A549 (cell line): ENCODE results near the gene RAB1B. TPM values are rescaled to one million over a fixed set of nuclear protein-coding genes. Genes with fewer than 3 reads are reported as not detected.

Experiments
- ATAC-seq, 2 experiments: fragments of 200-7000 bp in 1 of 2; fragments of >200 bp in 1 of 2; cut with Nextera tagmentation in 1 of 2; cut with Tn5 transposase in 1 of 2; 3 replicates each; pipeline versions ENCODE4 v1.8.0 to v1.9.1; 2018 to 2020; ENCODE audit warnings: mild to moderate bottlenecking in 1 of 2, moderate library complexity in 1 of 2
- CTCF ChIA-PET: fragments of 300-600 bp; sonication (Branson Sonifier 250); formaldehyde crosslinking; extraction: SDS; loops from one replicate; lab custom pipeline; 2021; ENCODE audit warnings: antibody characterized with exemption, inconsistent platforms; lab: Yijun Ruan, JAX
- POLR2A ChIA-PET: fragments of 350-600 bp; formaldehyde crosslinking; extraction: SDS; loops from one replicate; lab custom pipeline; 2021; ENCODE audit warnings: antibody characterized with exemption, inconsistent platforms; lab: Yijun Ruan, JAX
- DNase-seq, 2 experiments: peaks; one replicate each; pipeline versions ENCODE4 v3.0.0 to v3.0.0-alpha.2; 2011 to 2016; ENCODE audit warnings: low read depth in 1 of 2, low spot score in 1 of 2
- FAIRE-seq: peaks from 2 replicates; lab custom pipeline; 2011; peaks lifted over from hg19 to GRCh38; lab: Jason Lieb, UNC
- H3K27ac ChIP-seq, 2 experiments: fragments of >200 bp; sonication (Bioruptor Twin); formaldehyde crosslinking; 3 replicates each; pipeline ENCODE4 v1.5.1; 2016 to 2017
- H3K4me1 ChIP-seq: fragments of >200 bp; sonication (Bioruptor Twin); formaldehyde crosslinking; 3 replicates; pipeline ENCODE4 v1.6.1; 2016
- H3K4me2 ChIP-seq: fragments of >200 bp; sonication (Bioruptor Twin); formaldehyde crosslinking; 3 replicates; pipeline ENCODE4 v1.6.1; 2016
- H3K4me3 ChIP-seq: fragments of >200 bp; sonication (Bioruptor Twin); formaldehyde crosslinking; 3 replicates; pipeline ENCODE4 v1.5.1; 2016
- H3K9me3 ChIP-seq: fragments of >200 bp; sonication (Bioruptor Twin); formaldehyde crosslinking; 3 replicates; pipeline ENCODE4 v1.6.1; 2016
- CEBPB ChIP-seq, 2 experiments: fragments of >200 bp in 1 of 2; sonication (Bioruptor Twin) in 1 of 2; formaldehyde crosslinking in 1 of 2; IDR thresholded peaks; 2 replicates each; pipeline ENCODE4 v1.6.1; 2012 to 2016
- CTCF ChIP-seq: fragments of >200 bp; sonication (Bioruptor Twin); formaldehyde crosslinking; IDR thresholded peaks from 3 replicates; pipeline ENCODE4 v1.5.1; 2016
- EHF ChIP-seq: fragments of 250-450 bp; sonication (Bioruptor Pico); IDR thresholded peaks from 2 replicates; pipeline ENCODE4 v1.5.0; 2020; ENCODE audit warnings: mild to moderate bottlenecking
- FOSL2 ChIP-seq, 2 experiments: fragments of 450-650 bp in 1 of 2; fragments of >200 bp in 1 of 2; sonication (Bioruptor Twin) in 1 of 2; formaldehyde crosslinking; IDR thresholded peaks; 2 replicates each; pipeline versions ENCODE4 v1.5.0 to v1.6.1; 2016 to 2020; ENCODE audit warnings: mild to moderate bottlenecking in 1 of 2, moderate library complexity in 1 of 2
- FOXS1 ChIP-seq: fragments of 250-450 bp; sonication (Bioruptor Pico); IDR thresholded peaks from 2 replicates; pipeline ENCODE4 v1.5.0; 2020; ENCODE audit warnings: mild to moderate bottlenecking, moderate library complexity
- HDAC2 ChIP-seq: fragments of 200-600 bp; sonication (generic); IDR thresholded peaks from 2 replicates; pipeline ENCODE4 v1.6.1; 2016
- HOXB13 ChIP-seq: fragments of 250-450 bp; sonication (Bioruptor Pico); IDR thresholded peaks from 2 replicates; pipeline ENCODE4 v1.5.0; 2020; ENCODE audit warnings: low read depth, mild to moderate bottlenecking, moderate library complexity
- HOXB5 ChIP-seq: fragments of 250-450 bp; sonication (Bioruptor Pico); IDR thresholded peaks from 2 replicates; pipeline ENCODE4 v1.5.0; 2020; ENCODE audit warnings: mild to moderate bottlenecking, moderate library complexity
- JUNB ChIP-seq: fragments of >200 bp; sonication (Bioruptor Twin); formaldehyde crosslinking; IDR thresholded peaks from 2 replicates; pipeline ENCODE4 v1.6.1; 2016
- KDM5A ChIP-seq: fragments of 200-600 bp; sonication (generic); IDR thresholded peaks from 2 replicates; pipeline ENCODE4 v1.6.1; 2016; ENCODE audit warnings: antibody characterized with exemption, mild to moderate bottlenecking
- MYC ChIP-seq: IDR thresholded peaks from 2 replicates; pipeline ENCODE4 v1.6.1; 2012; ENCODE audit warnings: mild to moderate bottlenecking, inconsistent platforms, low read length, improper control_type of control experiment, borderline replicate concordance
- PBX3 ChIP-seq: IDR thresholded peaks from 2 replicates; pipeline ENCODE4 v1.6.1; 2012
- POLR2AphosphoS2 ChIP-seq: conservative IDR thresholded peaks from 2 replicates; pipeline ENCODE4 v1.6.1; 2012; ENCODE audit warnings: low read length, improper control_type of control experiment, inconsistent platforms
- RAD21 ChIP-seq, 2 experiments: fragments of >200 bp in 1 of 2; sonication (Bioruptor Twin) in 1 of 2; formaldehyde crosslinking in 1 of 2; IDR thresholded peaks in 1 of 2; conservative IDR thresholded peaks in 1 of 2; 2 replicates in 1 of 2; 3 replicates in 1 of 2; pipeline ENCODE4 v1.6.1; 2012 to 2018; ENCODE audit warnings: inconsistent platforms in 1 of 2
- RFX5 ChIP-seq: fragments of 450-650 bp; IDR thresholded peaks from 2 replicates; pipeline ENCODE4 v1.7.1; 2014; ENCODE audit warnings: antibody characterized with exemption, mild to moderate bottlenecking, moderate library complexity
- RNF2 ChIP-seq: fragments of 200-600 bp; sonication (generic); IDR thresholded peaks from 2 replicates; pipeline ENCODE4 v1.6.1; 2016; ENCODE audit warnings: low read depth, mild to moderate bottlenecking, antibody characterized with exemption, moderate library complexity, borderline replicate concordance
- SMC3 ChIP-seq: fragments of >200 bp; sonication (Bioruptor Twin); formaldehyde crosslinking; IDR thresholded peaks from 3 replicates; pipeline ENCODE4 v1.6.1; 2018; ENCODE audit warnings: inconsistent platforms
- USF2 ChIP-seq: fragments of 450-650 bp; IDR thresholded peaks from 2 replicates; pipeline ENCODE4 v1.6.1; 2014; ENCODE audit warnings: antibody characterized with exemption
- ZSCAN20 ChIP-seq: fragments of 250-450 bp; sonication (Bioruptor Pico); IDR thresholded peaks from 2 replicates; pipeline ENCODE4 v1.8.0; 2022; ENCODE audit warnings: mild to moderate bottlenecking, moderate library complexity
- WGBS: methylation state at CpG from one replicate; pipeline ENCODE4 v1.1.6; 2017; ENCODE audit errors: missing lambda C conversion rate; 5-methylcytosine and 5-hydroxymethylcytosine counted together
- polyA plus RNA-seq, 4 experiments: library from polyadenylated mRNA; depleted of rRNA in 3 of 4; stranded (reverse); fragments of >200 nt; fragmentation: RNase III in 1 of 4; extraction: RNeasy Plus Mini Kit Qiagen cat#74134 plus additional on column Dnase treatment in 1 of 4; gene quantifications; 2 replicates in 3 of 4; 3 replicates in 1 of 4; pipeline ENCODE4 v1.2.3, GENCODE V29; 2011 to 2017
- TF ChIP-seq, protein P1 (sequence below): fragments of >200 bp; sonication (Bioruptor Twin); formaldehyde crosslinking; IDR thresholded peaks from 2 replicates; pipeline ENCODE4 v1.6.1; 2016
- TF ChIP-seq, protein P2 (sequence below): fragments of 150-350 bp; IDR thresholded peaks from 2 replicates; pipeline ENCODE4 v1.6.1; 2014; ENCODE audit warnings: low read depth, mild to moderate bottlenecking, low read length
- TF ChIP-seq, protein P3 (sequence below): IDR thresholded peaks from 2 replicates; pipeline ENCODE4 v1.6.1; 2012

Gene RAB1B
- polyA plus RNA-seq, 2 of the 4 experiments (the other 2 are of a cell fraction) = 87.8 to 147 TPM

DNA sequence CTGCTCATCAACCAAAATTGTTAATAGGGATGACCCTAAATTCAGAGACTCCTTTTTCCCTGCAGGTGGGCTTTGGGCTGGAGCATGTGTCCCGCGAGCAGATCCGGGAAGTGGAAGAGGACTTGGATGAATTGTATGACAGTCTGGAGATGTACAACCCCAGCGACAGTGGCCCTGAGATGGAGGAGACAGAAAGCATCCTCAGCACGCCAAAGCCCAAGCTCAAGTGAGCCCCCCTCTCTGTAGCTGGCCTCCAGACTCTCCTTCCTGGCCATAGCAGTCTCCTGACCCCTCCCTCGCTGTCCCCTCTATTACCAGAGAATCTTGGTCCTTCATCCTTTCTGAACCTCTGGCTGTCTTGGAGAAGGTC lies 47.9 kb upstream of the RAB1B start (continued):
- TF ChIP-seq HOXB5 (CRISPR knock-in tag) (no peak), EHF (CRISPR knock-in tag) (no peak), SMC3 (no peak), ZSCAN20 (CRISPR knock-in tag) (no peak)

- TF ChIP-seq HOXB5 (CRISPR knock-in tag) = no peak
- no peak for TF ChIP-seq POLR2AphosphoS2
- TF ChIP-seq, protein P1, sequence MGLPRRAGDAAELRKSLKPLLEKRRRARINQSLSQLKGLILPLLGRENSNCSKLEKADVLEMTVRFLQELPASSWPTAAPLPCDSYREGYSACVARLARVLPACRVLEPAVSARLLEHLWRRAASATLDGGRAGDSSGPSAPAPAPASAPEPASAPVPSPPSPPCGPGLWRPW = no peak
- TF ChIP-seq KDM5A = no peak
- TF ChIP-seq RNF2 = no peak
- no peak for TF ChIP-seq HDAC2
- no peak for TF ChIP-seq PBX3
- no peak for TF ChIP-seq RAD21 (conservative IDR thresholded peaks at IDR 0.05 in 1 of 2, IDR thresholded peaks at IDR 0.05 in 1 of 2)
- 95% methylated on average over 13 of the region's 13 CpGs for WGBS
- no peak for ATAC-seq
- CTCF ChIA-PET = interaction anchor here (1.1 to 6.3 kb wide), 14 partner anchors 8 to 153 kb away, joined by 3 to 72 read pairs (median 14); partner anchors contain the start of gene RAB1B
- Histone ChIP-seq H3K4me2 (no peak overlapping the region), H3K9me3 (no peaks in the 10 kb centered on the region), H3K4me1 (peaks cover 14% of the 10 kb centered on the region; the same call in 1 of the 3 replicates), H3K27ac (no peak overlapping the region), H3K4me3 (no peak overlapping the region)
- POLR2A ChIA-PET = interaction anchor here (0.6 kb wide), 1 partner anchor 363 kb away, joined by 3 read pairs; no protein-coding TSS in a partner anchor
- DNase-seq = no peak
- FAIRE-seq = no peak
These were observed 47.4 kb upstream of the RAB1B start for GRCh38 chr11:66221012-66221411.

DNA sequence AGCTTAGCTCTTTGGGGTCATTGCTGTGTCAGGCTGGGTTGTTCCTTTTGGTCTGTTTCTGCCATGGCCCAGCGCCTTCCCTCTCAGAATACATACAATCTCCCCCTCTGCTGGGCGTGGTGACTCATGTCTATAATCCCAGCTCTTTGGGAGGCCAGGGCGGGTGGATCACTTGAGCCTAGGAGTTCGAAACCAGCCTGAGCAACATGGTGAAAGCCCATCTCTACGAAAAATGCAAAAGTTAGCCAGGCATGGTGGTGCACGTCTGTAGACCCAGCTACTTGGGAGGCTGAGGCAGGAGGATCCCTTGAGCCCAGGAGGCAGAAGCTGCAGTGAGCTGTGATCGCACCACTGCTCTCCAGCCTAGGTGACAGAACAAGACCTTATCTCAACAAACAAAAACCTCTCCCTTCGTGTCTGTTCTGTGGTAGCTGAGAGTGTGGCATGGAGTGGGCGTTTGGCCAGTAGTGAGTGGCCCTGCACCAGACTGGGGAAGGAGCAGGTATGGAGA lies 46.7 kb upstream of the RAB1B start:
- Histone ChIP-seq H3K27ac (peak overlapping the region in 1 of 2 experiments; percentile 47; a peak in 3 of 6 replicates), H3K4me3 (no peak overlapping the region), H3K4me1 (peaks cover 14% of the 10 kb centered on the region; the same call in 1 of the 3 replicates), H3K9me3 (no peaks in the 10 kb centered on the region)
- CTCF ChIA-PET = interaction anchor here (0.6 to 6.3 kb wide), 41 partner anchors 8 to 217 kb away, joined by 3 to 72 read pairs (median 5); partner anchors contain the start of genes MRPL11 and RAB1B
- DNase-seq (peak in 1 of 2 experiments; percentile 18), FAIRE-seq (no peak)
- TF ChIP-seq FOSL2 (IDR thresholded peaks at IDR 0.05) (no peak), FOSL2 (CRISPR knock-in tag; IDR thresholded peaks at IDR 0.05) (peak; percentile 24; the same call in 1 of the 2 replicates), FOXS1 (CRISPR knock-in tag) (no peak), RAD21 (conservative IDR thresholded peaks at IDR 0.05 in 1 of 2, IDR thresholded peaks at IDR 0.05 in 1 of 2) (0 out of 5 replicates have a peak, but pooled peaks of 1 of the 2 experiments have one; percentile 6)
- TF ChIP-seq, all 56 proteins: peak for 2
- 77% methylated on average over 9 of the region's 9 CpGs for WGBS
- H3K4me2 ChIP-seq = no peak overlapping the region
- POLR2A ChIA-PET = interaction anchor here (0.6 kb wide), 1 partner anchor 438 kb away, joined by 3 read pairs; no protein-coding TSS in a partner anchor
- peak; percentile 17 to 37; a peak in 3 of 6 replicates for ATAC-seq

DNA sequence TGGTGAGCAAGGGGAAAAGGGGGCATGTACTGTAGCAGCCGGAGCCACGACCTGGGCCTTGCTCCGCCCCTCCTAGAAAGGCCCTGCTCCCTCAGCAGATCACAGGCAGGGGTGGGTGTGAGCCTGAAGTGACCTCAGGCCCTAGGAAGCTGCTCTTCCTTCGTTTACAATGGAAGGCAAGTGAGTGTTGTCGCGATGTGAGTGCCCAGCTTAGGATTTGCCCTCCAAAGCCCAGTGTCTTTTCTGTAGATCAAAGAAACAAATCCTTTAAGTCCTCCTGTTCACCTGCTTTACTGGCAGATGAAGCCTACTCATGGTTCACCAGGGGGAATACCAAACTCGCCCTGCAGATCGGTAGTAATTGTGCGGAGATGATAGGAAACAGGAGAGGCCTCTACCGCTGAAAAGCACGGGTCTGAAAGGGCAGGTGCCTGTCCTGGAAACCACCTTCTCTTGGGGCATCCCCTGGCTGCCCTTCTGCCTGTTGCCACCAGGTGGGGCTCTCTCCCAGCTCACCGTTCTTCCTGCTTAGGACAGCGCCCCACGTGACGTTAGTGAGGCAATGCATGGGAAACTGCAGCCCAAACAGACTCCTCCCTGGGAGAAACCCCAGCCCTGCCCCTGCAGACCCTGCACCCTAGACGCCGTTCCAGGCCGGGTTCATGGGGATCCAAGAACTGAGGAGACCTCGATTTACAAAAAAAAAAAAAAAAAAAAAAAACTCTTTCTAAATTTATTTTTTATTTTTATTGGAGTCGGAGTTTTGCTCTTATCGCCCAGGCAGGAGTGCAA lies 45.9 kb upstream of the RAB1B start:
- WGBS = 29% methylated on average over 21 of the region's 21 CpGs
- Histone ChIP-seq H3K4me1 (peaks cover 14% of the 10 kb centered on the region; the same call in 1 of the 3 replicates), H3K27ac (peak overlapping the region; percentile 18 to 47; a peak in 4 of 6 replicates), H3K9me3 (no peaks in the 10 kb centered on the region), H3K4me3 (no peak overlapping the region), H3K4me2 (peak overlapping the region; percentile 45)
- ATAC-seq (peak; percentile 84 to 93), DNase-seq (peak; percentile 82 to 95), FAIRE-seq (peak; percentile 28)
- ChIA-PET CTCF (interaction anchor here (0.6 to 6.3 kb wide), 50 partner anchors 9 to 578 kb away, joined by 3 to 72 read pairs (median 4); partner anchors contain the start of genes MRPL11 and RAB1B), POLR2A (no interaction called here)
- peak; percentile 33 to 81; a peak in 3 of 4 replicates for TF ChIP-seq CEBPB (IDR thresholded peaks at IDR 0.05)
- TF ChIP-seq HOXB13 (CRISPR knock-in tag) = no peak
- TF ChIP-seq USF2 = peak; percentile 91
- no peak for TF ChIP-seq ZSCAN20 (CRISPR knock-in tag)
- TF ChIP-seq RFX5 = no peak
- TF ChIP-seq MYC = no peak
- TF ChIP-seq CTCF = peak; percentile 99
- TF ChIP-seq SMC3 = peak; percentile 80
- TF ChIP-seq, protein P2, sequence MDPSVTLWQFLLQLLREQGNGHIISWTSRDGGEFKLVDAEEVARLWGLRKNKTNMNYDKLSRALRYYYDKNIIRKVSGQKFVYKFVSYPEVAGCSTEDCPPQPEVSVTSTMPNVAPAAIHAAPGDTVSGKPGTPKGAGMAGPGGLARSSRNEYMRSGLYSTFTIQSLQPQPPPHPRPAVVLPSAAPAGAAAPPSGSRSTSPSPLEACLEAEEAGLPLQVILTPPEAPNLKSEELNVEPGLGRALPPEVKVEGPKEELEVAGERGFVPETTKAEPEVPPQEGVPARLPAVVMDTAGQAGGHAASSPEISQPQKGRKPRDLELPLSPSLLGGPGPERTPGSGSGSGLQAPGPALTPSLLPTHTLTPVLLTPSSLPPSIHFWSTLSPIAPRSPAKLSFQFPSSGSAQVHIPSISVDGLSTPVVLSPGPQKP = no peak
- no peak for TF ChIP-seq JUNB
- TF ChIP-seq, protein P3, sequence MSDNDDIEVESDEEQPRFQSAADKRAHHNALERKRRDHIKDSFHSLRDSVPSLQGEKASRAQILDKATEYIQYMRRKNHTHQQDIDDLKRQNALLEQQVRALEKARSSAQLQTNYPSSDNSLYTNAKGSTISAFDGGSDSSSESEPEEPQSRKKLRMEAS = peak; percentile 71
